ENCODE results near the gene ADGRD2.

- TF ChIP-seq DZIP1 (CRISPR knock-in tag; IDR thresholded peaks at IDR 0.05) (no peak), POLR2A (IDR thresholded peaks at IDR 0.05; ENCODE audit: insufficient read depth in 1 of 2, low read depth in 2 of 2, low read length in 2 of 2) (no peak), DRAP1 (CRISPR knock-in tag; IDR thresholded peaks at IDR 0.05) (no peak), RELA (CRISPR knock-in tag; IDR thresholded peaks at IDR 0.05) (no peak), MEF2D (CRISPR knock-in tag; IDR thresholded peaks at IDR 0.05) (no peak), RFX5 (IDR thresholded peaks at IDR 0.05; ENCODE audit: low read depth, low read length) (no peak), YY1 (IDR thresholded peaks at IDR 0.05; ENCODE audit: insufficient read depth, insufficient replicate concordance, low read depth, low read length) (no peak), CTCF (CRISPR knock-in tag; IDR thresholded peaks at IDR 0.05) (peak; percentile 79), ZFP1 (CRISPR knock-in tag; IDR thresholded peaks at IDR 0.05) (no peak), ZSCAN21 (CRISPR knock-in tag; IDR thresholded peaks at IDR 0.05; ENCODE audit: borderline replicate concordance) (no peak), NFE2 (CRISPR knock-in tag; IDR thresholded peaks at IDR 0.05) (no peak), MXD4 (CRISPR knock-in tag; IDR thresholded peaks at IDR 0.05) (no peak)
These were observed 30.4 kb downstream of the ADGRD2 start for GRCh38 chr9:124480621-124480981.

All from HepG2 (cell line).